GM19023 (cell line): Measurements from ENCODE around the gene DENND10.

Experiments used
- ATAC-seq: cut with Tn5 transposase; IDR thresholded peaks from one replicate; pipeline ENCODE4 v1.9.1; 2021; ENCODE audit warnings: mild to moderate bottlenecking, moderate library complexity; ENCODE audit not compliant: unreplicated experiment

DENND10 gene, protein sequence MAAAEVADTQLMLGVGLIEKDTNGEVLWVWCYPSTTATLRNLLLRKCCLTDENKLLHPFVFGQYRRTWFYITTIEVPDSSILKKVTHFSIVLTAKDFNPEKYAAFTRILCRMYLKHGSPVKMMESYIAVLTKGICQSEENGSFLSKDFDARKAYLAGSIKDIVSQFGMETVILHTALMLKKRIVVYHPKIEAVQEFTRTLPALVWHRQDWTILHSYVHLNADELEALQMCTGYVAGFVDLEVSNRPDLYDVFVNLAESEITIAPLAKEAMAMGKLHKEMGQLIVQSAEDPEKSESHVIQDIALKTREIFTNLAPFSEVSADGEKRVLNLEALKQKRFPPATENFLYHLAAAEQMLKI

DNA sequence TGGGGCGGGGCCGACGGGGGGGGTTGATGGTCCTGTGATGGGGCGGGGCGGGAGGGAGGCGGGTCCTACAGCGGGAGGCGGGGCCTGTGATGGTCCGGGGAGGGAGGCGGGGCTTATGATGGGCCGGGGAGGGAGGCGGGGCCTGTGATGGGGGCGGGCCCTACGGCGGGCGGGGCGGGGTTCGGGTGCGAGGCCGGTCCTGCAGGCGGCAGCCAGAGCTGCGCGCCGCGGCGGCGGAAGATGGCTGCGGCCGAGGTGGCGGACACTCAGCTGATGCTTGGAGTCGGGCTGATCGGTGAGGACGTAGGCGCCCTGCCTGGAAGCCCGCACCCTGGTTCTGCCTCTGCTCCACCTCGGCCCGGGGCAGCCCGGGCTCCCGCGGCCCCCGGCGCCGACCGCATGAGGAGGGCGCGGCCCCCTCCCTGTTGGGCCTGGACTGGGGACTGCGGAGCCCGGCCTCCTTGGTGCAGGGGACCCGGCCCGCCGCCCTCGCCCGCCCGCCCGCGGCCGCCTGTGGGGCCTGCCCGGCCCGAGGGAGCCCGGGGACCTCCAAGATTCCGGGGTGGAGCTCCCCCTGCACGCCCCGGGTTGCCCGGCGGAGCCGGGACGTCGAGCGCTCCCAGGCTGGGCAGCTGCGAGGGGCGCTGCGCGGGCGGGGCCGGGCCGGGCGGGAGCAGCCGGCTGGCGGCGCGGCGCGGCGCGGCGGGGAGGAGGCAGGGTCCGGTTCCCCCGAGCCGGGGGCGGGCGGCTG lies at the start of gene DENND10:
DENND10 (plus strand) TSS at position 211 of the 751 bp plus-strand sequence; CDS start at position 241, 30 bp downstream.
- ATAC-seq: peak; percentile 84

DNA sequence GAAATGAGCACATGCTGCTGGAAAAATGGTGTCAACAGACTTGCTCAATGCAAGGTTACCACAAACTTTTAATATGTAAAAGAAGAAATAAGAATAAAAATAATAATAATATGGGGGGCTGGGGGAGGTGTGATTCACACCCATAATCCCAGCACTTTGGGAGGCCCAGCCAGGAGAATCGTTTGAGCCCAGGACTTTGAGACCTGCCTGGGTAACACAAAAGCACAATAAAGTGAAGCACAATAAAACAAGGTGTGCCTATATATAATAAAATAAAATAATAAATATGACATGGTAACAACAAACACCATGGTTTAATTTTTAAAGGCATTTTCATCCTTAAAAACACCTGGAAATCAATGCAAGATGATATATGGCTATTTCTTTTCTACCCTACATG lies 48.4 kb upstream of the DENND10 start:
- ATAC-seq: no peak

DNA sequence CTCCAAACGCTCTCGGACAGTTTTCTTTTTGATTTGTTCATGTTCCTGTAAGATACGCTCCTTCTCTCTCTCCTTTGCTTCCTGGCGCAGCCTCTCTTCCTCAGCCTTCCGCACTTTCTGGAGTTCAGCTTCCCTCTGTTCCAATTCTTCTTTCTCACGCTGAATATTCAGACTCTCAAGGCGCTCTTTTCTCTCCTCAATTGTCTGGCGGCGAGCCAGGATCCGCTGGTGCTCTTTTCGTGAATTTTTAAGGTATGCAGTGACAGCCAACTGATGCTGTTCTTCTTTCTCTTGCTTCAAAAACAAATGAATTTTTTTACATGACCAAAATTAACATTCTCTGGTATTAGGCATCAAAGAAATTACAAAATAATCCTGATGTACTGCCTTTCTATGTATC lies 45.9 kb upstream of the DENND10 start:
- ATAC-seq: no peak

DNA sequence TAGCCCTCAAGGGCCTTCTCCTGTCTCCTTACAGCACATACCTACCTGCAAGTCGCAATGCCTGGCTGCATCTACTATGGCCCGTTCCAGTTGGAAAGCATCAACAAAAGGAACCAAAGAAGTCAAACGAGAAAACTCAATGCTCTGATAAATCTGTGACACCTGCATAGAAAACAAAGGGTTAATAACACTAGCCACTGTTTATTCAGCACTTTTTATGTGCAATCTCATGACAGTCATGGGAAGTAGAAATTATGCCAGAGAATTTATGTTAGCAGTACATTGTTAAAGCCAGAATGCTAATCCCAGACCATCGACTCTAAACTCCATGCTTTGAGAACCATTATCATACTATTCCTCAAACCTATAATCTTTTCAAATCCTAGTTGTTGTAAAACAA lies 44.4 kb upstream of the DENND10 start:
- ATAC-seq: no peak

DNA sequence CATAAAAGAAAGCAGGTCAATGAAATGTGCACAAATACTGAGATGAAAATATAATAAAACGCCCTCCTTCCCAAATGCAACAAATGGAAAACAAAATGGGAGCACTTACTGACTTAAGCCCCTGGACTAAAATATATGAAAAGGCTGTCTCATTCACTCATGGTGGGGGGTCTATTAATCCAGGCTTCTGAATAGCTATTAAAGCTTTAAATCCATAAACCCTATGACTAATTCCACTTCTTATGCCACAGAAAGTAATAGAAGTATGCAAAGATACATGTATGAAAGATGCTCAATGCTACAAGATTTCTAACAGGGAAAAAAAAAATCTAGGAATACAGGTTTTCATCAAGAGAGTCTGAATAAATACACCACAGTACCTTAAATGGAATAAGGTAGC lies 43.8 kb upstream of the DENND10 start:
- ATAC-seq: no peak

DNA sequence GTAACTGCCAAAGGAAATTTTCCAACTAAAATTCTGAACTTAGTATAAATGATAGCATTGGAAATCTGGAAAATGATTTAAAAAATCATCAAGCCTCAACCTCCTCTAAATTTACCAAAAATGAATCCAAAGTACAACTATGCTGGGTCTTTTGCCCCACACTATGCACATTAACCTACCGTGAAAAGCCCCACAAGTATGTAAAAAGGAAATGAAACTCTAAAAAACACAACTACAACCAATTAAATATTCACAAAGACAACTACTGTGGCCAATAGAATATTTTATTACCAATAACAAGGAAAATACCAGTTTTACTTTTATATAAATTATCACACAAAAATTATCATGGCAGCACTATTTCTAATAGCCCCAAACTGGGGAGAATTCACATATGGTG lies 42.6 kb upstream of the DENND10 start:
- ATAC-seq: no peak

DNA sequence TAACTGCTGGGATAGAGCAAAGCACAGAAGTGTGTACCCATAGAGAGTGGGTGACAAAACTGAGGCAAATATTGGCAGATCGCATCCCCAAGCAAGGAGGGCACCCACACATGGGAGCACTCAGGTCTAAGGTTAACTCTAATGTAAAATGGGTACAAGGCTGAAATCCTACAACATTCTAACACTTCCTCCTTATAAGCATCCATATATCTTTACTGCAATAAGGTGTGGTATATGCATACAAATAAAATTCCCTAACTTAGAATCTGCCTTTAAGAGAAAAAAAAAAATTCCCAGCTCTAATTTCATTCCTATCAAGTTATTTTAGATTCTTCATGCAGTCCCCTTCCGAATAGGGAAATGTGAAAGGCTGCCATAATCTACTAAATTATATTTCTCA lies 42.0 kb upstream of the DENND10 start:
- ATAC-seq: no peak

DNA sequence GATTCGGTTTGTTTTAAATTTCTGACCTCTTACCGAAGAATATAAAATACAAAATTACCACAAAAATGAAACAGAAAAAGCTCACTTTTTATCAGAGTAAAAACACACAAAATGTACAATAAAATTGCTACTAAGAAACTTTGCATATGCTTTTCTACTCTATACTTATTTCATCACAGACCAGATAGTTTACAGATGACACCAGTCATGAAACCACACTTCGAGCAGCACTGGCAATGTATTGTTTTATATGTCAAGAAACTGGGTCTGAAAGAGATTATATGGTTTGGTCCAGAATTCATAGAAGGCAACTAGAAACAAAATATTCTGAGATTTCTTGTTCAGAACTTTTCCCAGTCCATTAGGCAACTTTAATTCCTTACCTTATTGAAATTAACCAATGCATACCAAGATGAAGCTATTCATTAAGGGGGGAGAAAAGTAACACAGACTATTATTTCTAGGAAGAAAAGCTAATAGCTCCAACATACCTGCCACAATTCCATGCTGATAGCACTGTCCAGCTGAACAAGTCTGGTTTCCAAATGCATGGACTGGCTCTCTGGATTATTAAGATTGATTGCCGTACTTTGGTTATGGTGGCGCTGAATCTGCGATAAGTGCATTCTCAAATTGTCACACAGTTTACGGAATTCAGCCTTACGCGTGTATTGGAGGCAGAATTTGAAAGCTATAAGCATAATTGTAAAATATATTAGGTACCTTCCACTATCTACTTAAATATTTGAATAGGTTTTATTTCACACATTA lies 33.3 kb upstream of the DENND10 start:
- no peak for ATAC-seq

DNA sequence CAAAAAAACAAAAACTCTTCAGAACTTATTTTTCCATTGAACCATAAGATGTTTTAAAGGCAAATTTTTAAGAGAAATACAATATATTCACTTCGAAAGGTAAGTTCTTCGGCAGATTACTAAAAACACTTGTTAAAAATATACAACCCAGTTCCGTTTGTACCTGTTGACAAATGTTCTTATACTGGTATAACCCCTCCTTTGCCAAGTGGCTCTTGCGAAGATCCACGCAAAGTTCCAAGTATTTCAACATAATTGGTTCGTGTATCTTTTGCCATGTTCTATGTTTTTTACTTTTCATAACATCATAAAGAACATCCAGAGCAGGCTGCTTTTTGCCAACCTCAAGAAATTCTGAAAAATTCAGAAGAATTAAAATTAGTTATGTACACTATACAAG lies 30.3 kb upstream of the DENND10 start:
- ATAC-seq: no peak

DNA sequence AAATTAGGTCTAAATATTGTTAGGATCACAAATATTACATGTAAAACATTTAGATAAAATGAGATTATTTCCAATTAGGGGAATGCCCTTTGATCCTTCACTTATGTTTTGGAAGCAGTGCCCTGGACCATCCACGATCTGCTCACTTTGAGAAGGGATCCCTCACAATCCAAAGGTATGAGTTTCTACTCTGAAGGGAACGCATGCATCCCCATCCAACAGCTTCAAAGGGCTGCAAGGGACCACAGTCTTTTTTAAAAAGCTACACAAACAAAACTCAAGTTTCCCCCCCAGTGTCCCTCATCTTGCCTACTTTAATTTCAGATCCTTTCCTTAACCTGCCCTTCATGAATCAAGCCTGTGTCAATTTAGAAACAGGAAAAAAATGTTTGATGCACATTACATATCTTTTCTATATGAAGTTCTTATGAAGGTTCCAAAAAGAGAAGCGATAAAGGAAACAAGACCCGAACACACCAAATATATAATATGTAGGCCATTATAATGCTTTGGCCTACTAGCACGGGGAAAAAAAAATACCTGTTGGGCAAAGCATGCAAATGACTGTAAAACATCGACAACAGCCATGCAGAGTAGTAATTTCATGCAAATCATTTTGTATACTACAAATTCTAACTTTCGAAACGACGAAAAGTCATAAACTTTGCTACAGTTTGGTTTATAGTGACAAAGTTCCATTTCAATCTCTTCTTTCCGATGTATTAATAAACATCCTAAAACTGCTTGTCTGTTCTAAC lies 25.3 kb upstream of the DENND10 start:
- no peak for ATAC-seq

DNA sequence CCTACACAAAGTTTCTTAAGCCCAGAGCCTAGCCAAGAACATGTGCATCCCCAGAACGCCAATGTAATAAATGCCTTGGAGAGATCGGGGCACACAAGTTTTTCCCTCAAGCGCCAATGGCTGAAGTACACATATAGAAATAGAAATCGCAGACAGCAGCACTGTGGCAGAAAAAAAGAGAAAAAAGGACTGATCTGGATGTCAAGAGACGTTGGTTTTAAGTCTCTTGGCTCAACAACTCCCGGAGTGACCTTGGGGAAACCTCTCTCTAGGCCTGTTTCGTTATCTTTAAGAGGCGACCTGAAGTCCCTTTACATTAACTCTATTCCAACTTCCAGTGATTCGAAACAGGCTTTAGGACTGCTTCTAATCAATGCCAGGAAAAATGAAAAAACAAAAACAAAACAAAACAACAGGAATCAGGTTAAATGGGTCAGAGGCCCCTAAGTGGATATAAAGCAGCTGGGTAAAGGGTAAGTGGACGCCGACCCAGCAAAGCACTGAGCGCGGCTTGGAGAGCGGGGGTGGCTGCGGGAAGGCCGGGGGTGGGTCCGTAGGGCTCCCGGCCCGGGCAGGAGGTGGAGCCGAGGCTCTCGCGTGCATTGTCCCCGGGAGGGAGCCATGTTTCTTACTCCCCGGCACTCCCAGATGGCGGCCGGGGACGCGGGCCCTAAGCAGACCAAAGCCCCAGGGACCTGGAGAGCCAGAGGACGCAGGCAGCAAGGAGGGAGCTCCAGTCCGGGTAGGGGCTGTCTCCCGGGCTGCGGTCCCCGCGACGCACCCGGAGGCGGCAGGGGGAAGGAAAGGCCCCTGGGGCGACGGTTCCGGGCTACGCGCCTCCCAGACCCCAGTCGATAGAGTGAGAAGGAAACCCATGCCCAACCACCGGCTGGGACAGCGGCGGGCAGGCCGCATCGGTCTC lies 24.1 kb upstream of the DENND10 start:
- ATAC-seq: peak; percentile 68

DNA sequence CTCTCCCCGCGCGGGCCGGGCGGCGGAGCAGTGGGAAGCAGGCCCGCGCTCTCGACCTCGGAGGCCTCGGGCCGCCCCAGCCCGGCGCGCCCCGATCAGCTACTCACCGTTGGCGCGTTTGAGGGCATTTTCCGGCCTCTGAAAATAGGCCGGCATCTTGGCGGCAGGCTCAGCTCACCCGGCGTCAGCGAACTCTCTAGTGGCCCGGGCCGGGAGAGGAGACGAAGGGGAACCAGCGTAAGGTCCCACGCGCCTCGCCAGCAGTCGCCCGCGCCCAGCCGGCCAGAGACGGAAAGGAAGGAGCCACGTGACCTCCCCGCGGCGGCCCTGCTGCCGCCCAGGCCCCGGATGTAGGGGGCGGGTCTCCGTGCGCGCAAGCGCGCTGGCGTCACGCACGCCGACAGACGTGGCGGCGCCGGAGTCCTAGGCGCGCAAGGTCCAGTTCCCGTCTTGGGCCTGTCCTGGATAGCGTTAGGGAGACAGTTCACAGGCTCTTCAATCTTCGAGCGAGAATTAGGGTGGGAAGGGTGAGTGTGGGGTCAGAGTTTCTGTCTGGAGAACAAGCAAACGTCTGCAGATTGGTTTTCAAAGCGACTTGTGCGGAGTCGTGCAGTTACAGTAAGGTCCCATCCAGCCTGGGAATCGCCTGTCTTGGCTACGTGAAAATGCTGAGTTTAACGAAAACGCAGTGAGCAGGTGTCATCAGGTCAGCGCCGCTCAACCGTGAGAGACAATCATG lies 23.2 kb upstream of the DENND10 start, which contains the start of gene EIF3A:
EIF3A (minus strand) TSS at position 297 of the 739 bp plus-strand sequence; CDS start at position 156, 141 bp downstream.
- ATAC-seq: peak; percentile 81

DNA sequence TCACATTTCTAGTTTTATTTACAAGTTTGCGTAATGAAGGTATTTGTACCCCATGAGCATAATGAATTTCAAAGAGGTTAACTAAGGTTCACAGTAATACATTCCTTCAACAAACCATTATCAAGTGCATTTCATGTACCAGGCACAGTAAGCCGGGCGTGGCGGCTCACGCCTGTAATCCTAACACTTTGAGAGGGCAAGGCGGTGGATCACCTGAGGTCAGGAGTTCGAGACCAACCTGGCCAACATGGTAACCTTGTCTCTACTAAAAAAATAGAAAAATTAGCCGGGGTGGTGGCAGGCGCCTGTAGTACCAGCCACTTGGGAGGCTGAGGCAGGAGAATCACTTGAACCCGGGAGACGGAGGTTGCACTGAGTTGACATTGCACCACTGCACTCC lies 19.0 kb upstream of the DENND10 start:
- ATAC-seq: no peak

DNA sequence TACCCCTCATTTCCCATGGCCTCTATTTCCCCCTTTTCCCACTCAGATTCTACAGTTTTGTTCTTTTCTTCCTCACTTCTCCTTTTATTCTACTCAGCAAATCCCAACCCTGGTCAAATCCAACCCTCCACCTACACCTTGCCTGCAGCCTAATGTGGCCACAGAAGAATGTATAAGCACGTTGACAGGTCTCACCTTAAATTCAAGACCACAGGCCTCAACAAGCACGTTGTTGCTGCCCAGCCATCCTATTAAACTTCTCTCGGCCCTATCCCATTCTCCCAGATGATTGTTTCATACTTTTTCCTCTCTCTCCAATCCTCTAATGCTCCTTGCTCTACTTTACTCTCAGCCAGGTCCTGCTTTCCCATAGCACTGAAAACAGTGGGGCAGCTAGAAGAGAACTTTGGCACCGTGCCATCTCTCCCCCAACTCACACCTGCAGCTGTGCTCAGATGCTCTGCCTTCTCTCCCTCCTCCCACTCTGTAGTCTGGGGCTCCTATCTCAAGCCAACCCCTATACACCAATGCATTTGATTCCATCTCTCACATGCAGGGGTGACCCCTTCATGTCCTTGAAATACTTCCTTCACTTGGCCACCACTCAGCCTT lies 16.5 kb upstream of the DENND10 start:
- no peak for ATAC-seq

DNA sequence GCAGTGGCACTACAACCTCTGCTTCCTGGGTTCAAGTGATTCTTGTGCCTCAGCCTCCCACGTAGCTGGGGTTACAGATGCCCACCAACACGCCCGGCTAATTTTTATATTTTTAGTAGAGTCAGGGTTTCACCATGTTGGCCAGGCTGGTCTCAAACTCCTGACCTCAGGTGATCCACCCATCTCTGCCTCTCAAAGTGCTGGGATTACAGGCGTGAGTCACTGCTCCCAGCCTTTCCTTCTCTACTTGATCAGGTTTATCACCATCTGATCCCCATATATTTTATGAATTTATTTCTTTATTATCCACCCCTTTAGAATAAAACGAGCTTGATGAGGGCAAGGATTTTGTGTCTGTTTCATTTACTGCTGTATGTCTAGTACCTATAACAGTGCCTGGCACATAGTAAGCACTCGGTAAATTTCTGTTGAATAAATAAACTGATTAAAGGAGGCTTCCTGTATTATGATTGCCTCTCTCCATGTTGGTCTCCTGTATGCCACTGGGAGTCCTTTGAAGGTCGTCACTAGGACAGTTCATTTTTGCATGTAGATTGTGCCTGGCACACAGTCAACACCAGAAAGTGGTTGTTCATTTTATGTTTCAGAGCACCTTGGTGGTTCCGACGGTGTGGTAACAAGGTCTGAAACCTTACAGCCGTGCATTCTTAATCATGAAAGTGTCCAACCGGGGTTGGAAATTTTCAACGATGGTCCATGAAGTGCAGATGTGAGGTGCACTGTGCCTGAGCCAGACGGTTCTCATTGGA lies 13.7 kb upstream of the DENND10 start:
- ATAC-seq: no peak

DNA sequence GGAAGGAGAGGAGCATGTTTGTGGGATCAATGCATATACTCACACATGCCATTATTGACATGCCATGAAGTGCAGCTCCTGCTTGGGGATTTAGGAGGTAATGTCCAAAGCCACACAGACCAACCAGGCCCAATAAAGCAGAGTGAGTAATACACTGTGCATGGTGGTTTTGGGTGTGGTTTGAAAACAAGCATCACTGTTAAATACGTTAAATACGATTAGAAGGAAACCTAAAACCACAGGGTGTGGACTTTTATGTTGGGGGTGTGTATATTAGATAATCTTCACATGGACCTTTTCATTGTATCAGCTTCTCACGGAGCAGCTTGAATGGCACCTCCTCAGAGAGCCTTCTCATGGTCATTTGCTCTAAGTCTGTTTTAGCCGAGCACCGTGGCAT lies 12.9 kb upstream of the DENND10 start:
- no peak for ATAC-seq

DNA sequence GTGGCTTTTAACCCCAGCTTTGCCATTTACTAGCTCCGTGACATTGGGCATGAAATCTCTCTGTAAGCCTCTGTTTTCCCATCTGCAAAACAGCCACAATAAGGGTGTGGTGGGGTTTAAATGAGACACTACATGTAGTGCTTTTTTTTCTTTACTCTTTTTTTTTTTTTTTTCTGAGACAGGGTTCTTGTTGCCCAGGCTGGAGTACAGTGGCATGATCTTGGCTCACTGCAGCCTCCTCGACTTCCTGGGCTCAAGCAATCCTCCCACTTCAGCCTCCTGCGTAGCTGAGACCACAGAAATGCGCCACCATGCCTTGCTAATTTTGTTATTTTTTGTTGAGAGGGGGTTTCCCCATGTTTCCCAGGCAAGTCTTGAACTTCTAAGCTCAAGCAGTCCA lies 8.3 kb upstream of the DENND10 start:
- no peak for ATAC-seq
